ENCODE results near the gene AOPEP. TPM values are rescaled to one million over a fixed set of nuclear protein-coding genes. Genes with fewer than 3 reads are reported as not detected.

AOPEP gene
- total RNA-seq, 1 experiment from 2014 or later, result 32.4 TPM

DNA sequence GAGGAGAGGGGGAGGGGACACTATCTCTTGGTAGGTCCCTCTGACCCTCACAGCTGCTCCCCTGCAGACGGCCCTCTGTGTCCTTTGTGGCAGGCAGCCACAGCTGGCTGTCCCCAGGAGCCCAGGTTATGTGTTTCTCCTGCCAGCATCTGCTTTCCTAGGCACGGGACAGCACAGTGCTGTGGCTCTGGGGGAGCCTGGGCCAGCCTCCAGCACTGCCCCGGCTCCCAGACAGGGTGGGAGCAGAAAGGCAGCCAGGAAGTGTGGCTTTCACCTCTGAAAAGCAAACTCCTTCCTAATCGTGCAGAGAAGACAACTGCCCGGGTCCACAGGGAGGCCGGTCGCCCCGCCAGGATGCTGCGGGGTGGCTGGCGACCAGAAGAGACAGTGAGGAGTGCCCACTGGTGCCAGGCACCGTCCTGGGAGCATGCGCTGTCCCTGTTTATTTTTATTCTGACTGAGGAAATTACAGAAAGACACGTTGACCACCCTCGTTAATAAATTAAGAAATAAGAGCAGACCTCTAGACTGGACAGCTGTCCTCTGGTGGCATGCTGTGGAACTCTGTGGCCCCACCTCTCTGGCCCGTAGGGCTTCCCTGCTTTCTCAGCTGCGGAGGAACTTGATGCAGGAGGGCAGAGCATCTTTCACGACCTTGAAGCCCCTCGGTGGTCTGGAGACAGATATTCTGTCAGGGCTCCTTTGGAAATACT, 350.7 kb downstream of the AOPEP start:
- H3K27ac Mint-ChIP-seq (ENCODE audit: low read depth, unreplicated experiment), result no peak overlapping the region
- intact Hi-C loops (cut with micrococcal nuclease), result no loop called here
- H3K27me3 Mint-ChIP-seq (ENCODE audit: insufficient read depth, unreplicated experiment), result no peaks in the 10 kb centered on the region

DNA sequence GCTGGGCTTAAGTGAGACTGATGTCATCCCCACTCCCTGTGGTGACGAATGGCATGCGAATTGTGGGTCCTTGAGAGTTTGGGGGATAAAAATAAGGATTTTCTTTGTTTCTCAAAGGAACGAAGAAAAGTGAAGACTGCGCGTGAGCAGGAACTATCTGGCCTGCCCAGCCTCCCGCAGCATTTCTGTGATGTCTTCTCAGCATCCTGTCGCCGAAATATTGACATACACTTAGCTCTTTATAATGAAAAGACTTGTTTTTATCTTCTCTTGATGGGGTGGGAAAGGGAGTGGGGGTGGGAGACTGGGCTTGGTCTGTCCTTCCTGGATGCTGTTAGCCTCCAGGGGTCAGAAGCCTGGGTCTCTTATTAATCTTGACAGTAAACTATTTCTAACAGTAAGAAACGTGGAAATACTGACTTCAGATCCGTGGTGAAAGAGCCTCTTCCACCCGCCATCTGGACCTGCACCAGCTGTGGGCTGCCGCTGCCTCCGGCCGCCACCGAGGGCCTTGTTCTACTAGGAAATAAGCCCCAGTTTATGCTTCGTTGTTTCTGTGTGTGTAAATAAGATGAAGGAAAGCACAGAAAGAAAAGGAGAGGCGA, 351.4 kb downstream of the AOPEP start:
- Mint-ChIP-seq H3K4me3 (ENCODE audit: unreplicated experiment) (no peak overlapping the region), H3K27ac (ENCODE audit: low read depth, unreplicated experiment) (no peak overlapping the region), H3K9me3 (ENCODE audit: unreplicated experiment) (no peaks in the 10 kb centered on the region), H3K27me3 (ENCODE audit: insufficient read depth, unreplicated experiment) (no peaks in the 10 kb centered on the region), H3K36me3 (ENCODE audit: insufficient read depth, unreplicated experiment) (peaks cover 90% of the 10 kb centered on the region), H3K4me1 (ENCODE audit: insufficient read depth, unreplicated experiment) (peaks cover 5% of the 10 kb centered on the region)
- no peak for DNase-seq (ENCODE audit: unreplicated experiment)
- no TSS peak for BruUV-seq (replicated peaks)
- TF ChIP-seq, protein P1, sequence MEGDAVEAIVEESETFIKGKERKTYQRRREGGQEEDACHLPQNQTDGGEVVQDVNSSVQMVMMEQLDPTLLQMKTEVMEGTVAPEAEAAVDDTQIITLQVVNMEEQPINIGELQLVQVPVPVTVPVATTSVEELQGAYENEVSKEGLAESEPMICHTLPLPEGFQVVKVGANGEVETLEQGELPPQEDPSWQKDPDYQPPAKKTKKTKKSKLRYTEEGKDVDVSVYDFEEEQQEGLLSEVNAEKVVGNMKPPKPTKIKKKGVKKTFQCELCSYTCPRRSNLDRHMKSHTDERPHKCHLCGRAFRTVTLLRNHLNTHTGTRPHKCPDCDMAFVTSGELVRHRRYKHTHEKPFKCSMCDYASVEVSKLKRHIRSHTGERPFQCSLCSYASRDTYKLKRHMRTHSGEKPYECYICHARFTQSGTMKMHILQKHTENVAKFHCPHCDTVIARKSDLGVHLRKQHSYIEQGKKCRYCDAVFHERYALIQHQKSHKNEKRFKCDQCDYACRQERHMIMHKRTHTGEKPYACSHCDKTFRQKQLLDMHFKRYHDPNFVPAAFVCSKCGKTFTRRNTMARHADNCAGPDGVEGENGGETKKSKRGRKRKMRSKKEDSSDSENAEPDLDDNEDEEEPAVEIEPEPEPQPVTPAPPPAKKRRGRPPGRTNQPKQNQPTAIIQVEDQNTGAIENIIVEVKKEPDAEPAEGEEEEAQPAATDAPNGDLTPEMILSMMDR (IDR thresholded peaks at IDR 0.05; ENCODE audit: unreplicated experiment), result no peak
- ChIA-PET CTCF (interaction anchor here (0.5 to 2.0 kb wide), 4 partner anchors 36 to 295 kb away, joined by 3 to 7 read pairs (median 4); no protein-coding TSS in a partner anchor), POLR2A (no interaction called here)
- intact Hi-C loops (cut with micrococcal nuclease), result no loop called here

More for the DNA sequence above, 350.7 kb downstream of the AOPEP start:
- H3K9me3 Mint-ChIP-seq (ENCODE audit: unreplicated experiment), result no peaks in the 10 kb centered on the region
- no peak for DNase-seq (ENCODE audit: unreplicated experiment)
- CTCF ChIA-PET, result interaction anchor here (0.5 to 2.0 kb wide), 3 partner anchors 35 to 338 kb away, joined by 3 to 7 read pairs (median 3); no protein-coding TSS in a partner anchor
- H3K36me3 Mint-ChIP-seq (ENCODE audit: insufficient read depth, unreplicated experiment), result peaks cover 90% of the 10 kb centered on the region
- BruUV-seq (replicated peaks), result no TSS peak
- POLR2A ChIA-PET, result no interaction called here
- peaks cover 5% of the 10 kb centered on the region for H3K4me1 Mint-ChIP-seq (ENCODE audit: insufficient read depth, unreplicated experiment)
- TF ChIP-seq, protein P1 (IDR thresholded peaks at IDR 0.05; ENCODE audit: unreplicated experiment), result no peak
- no peak overlapping the region for H3K4me3 Mint-ChIP-seq (ENCODE audit: unreplicated experiment)

DNA sequence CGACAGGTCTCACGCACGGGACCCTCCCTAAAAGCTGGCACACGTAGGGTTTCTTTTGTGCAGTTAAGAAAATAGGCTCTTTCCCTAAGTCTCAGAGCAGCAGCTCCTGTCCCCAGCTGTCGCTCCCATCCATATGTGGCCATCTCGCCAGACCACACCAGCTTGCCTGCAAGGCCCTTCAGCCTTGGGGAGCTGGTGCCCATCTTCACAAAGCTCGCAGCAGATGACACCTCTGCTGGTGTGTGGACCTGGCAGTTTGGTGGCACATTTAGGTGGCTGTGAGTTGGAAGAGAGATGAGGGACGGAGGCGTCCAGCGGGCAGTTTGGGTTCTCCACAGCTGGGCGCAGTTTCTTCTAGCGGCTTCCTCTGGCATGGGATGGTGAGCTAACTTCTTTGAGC, 352.0 kb downstream of the AOPEP start:
- intact Hi-C loops (cut with micrococcal nuclease), result no loop called here
- no TSS peak for BruUV-seq (replicated peaks)

DNA sequence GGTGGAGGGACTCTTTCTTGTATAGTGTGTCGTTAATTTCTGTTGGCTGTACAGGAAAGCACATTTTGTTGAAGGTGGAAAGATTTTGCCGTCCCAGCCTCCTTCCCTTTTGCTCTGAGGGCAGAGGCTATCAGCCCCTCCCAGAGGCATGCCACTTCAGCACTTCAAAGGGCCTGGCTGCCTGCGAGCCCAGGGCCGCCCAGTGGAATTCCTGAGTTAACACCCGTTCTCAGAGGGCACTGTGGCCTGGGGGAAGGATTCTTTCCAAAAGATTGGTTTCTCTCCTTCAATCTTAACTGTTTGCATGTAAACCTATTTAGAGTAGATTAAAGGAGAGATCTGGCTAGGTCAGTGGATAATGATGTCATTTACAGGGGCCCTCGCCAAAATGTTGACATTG, 352.4 kb downstream of the AOPEP start:
- Mint-ChIP-seq H3K9me3 (ENCODE audit: unreplicated experiment) (no peaks in the 10 kb centered on the region), H3K27me3 (ENCODE audit: insufficient read depth, unreplicated experiment) (no peaks in the 10 kb centered on the region), H3K36me3 (ENCODE audit: insufficient read depth, unreplicated experiment) (peaks cover 90% of the 10 kb centered on the region), H3K4me3 (ENCODE audit: unreplicated experiment) (no peak overlapping the region), H3K4me1 (ENCODE audit: insufficient read depth, unreplicated experiment) (peaks cover 5% of the 10 kb centered on the region), H3K27ac (ENCODE audit: low read depth, unreplicated experiment) (no peak overlapping the region)
- no peak for DNase-seq (ENCODE audit: unreplicated experiment)
- POLR2A ChIA-PET, result no interaction called here
- BruUV-seq (replicated peaks), result no TSS peak
- CTCF ChIA-PET, result interaction anchor here (0.9 to 2.0 kb wide), 3 partner anchors 49 to 296 kb away, joined by 3 to 7 read pairs (median 4); no protein-coding TSS in a partner anchor
- intact Hi-C loops (cut with micrococcal nuclease), result no loop called here
- TF ChIP-seq, protein P1 (IDR thresholded peaks at IDR 0.05; ENCODE audit: unreplicated experiment), result no peak

More for the DNA sequence above, 352.0 kb downstream of the AOPEP start:
- no peaks in the 10 kb centered on the region for H3K9me3 Mint-ChIP-seq (ENCODE audit: unreplicated experiment)
- no peak overlapping the region for H3K27ac Mint-ChIP-seq (ENCODE audit: low read depth, unreplicated experiment)
- TF ChIP-seq, protein P1 (IDR thresholded peaks at IDR 0.05; ENCODE audit: unreplicated experiment), result no peak
- POLR2A ChIA-PET, result no interaction called here
- peaks cover 5% of the 10 kb centered on the region for H3K4me1 Mint-ChIP-seq (ENCODE audit: insufficient read depth, unreplicated experiment)
- H3K4me3 Mint-ChIP-seq (ENCODE audit: unreplicated experiment), result no peak overlapping the region
- H3K36me3 Mint-ChIP-seq (ENCODE audit: insufficient read depth, unreplicated experiment), result peaks cover 90% of the 10 kb centered on the region
- no peak for DNase-seq (ENCODE audit: unreplicated experiment)
- CTCF ChIA-PET, result interaction anchor here (0.9 to 2.0 kb wide), 3 partner anchors 49 to 296 kb away, joined by 3 to 7 read pairs (median 4); no protein-coding TSS in a partner anchor
- no peaks in the 10 kb centered on the region for H3K27me3 Mint-ChIP-seq (ENCODE audit: insufficient read depth, unreplicated experiment)

Data from MCF 10A (cell line).